T-helper 2 cell treated with Interferon-gamma antibody and Interleukin-4, amounts not matched to agents 100 ng/mL and 5 ng/mL, for 36 hours (primary cell): ENCODE data around the gene PHTF2. TPM values are rescaled to one million over a fixed set of nuclear protein-coding genes. Genes with fewer than 3 reads are reported as not detected.
"Not testable (repeated sequence)": the region's sequence is repeated elsewhere in the genome, so short reads cannot be mapped to it uniquely, and the experiment has no call there.

ENCODE experiments used
- intact Hi-C: fragments of 100-400 bp; cut with micrococcal nuclease; formaldehyde crosslinking; loops from one replicate; pipeline ENCODE4 v1.15.1; 2023
- total RNA-seq: library from RNA; stranded (reverse); gene quantifications from 2 replicates; pipeline ENCODE4 v1.2.3, GENCODE V29; 2022

PHTF2 gene
- total RNA-seq, 1 donor from 2014 or later, result 57.6 TPM

- intact Hi-C loops, result no loop called here
Observed at GRCh38 chr7:77982926-77983550, 184.5 kb downstream of the PHTF2 start.

GRCh38 chr7:77983973-77984372 lies 185.4 kb downstream of the PHTF2 start:
- intact Hi-C loops, result no loop called here

GRCh38 chr7:77985232-77985973 lies 186.8 kb downstream of the PHTF2 start:
- intact Hi-C loops, result no loop called here

GRCh38 chr7:77985974-77986339 lies 187.4 kb downstream of the PHTF2 start:
- intact Hi-C loops, result no loop called here

GRCh38 chr7:77989981-77990566 lies 191.5 kb downstream of the PHTF2 start:
- intact Hi-C loops, result no loop called here

- intact Hi-C loops, result no loop called here
Observed at GRCh38 chr7:77991656-77992055, 193.1 kb downstream of the PHTF2 start.

DNA sequence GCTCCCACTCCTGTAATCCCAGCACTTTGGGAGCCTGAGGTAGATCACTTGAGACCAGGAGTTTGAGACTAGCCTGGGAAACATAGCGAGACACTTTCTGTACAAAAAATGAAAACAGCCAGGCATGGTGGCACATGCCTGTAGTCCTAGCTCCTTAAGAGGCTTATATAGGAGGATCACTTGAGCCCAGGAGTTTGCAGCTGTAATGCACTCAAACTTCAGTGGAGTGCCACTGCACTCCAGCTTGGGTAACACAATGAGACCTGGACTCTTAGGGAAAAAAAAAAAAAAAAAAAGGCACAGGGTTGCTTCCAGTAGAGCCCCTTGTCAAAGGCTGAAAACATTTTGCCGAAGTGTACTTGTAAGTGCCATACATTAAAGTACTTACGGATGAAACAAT lies 195.3 kb downstream of the PHTF2 start:
- intact Hi-C loops, result no loop called here

GRCh38 chr7:77995717-77996116 lies 197.1 kb downstream of the PHTF2 start:
- intact Hi-C loops, result no loop called here

GRCh38 chr7:77999168-77999567 lies 200.6 kb downstream of the PHTF2 start:
- intact Hi-C loops, result not testable (repeated sequence)

DNA sequence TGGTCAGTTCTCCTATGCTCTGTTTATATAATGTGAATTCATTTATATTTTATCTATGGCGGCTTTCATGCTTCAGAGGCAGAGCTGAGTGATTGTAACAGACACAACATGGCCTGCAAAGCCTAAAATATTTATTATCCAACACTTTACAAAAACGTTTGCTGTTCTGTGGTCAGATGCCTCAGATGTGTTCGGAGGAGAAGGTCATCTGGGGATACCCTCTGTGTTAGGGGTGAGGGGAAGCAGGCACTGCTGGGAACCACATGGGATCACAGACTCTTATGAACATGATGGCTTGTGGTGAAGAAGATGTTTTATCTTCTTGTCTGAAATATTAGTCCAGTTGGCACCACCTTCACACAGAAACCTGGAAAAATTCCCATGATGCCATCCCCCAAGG lies 203.4 kb downstream of the PHTF2 start:
- intact Hi-C loops, result no loop called here

GRCh38 chr7:78002715-78003114 lies 204.1 kb downstream of the PHTF2 start:
- intact Hi-C loops, result no loop called here

- intact Hi-C loops, result no loop called here
Observed at GRCh38 chr7:78006063-78006755, 207.6 kb downstream of the PHTF2 start.

Other genes starting within 250 kb of the PHTF2 start
- 30.4 and 30.8 TPM in 2 replicates for gene RSBN1L, start 102.3 kb upstream of the PHTF2 start, total RNA-seq
- 16.8 and 17.2 TPM in 2 replicates for gene TMEM60, start 339 bp upstream of the PHTF2 start, total RNA-seq